Activated naive CD4-positive, alpha-beta T cell treated with anti-CD3 and anti-CD28 coated beads, Interleukin-2, amount 50 U/mL, for 72 hours (primary cell): ENCODE measurements around the gene RCOR1. TPM values are rescaled to one million over a fixed set of nuclear protein-coding genes. Genes with fewer than 3 reads are reported as not detected.

Experiments
- ATAC-seq, 2 donors: fragments of 150-1000 bp; cut with Tn5 transposase; 2 replicates each; pipeline ENCODE4 v1.10.0; 2021; ENCODE audit warnings: mild to moderate bottlenecking in 2 of 2, moderate library complexity in 2 of 2
- DNase-seq, 2 donors: peaks; one replicate each; pipeline ENCODE4 v3.0.0; 2021 to 2022; ENCODE audit warnings: low spot score in 2 of 2
- H3K27ac Mint-ChIP-seq, 2 donors: one replicate each; pipeline ENCODE4 v1.8.0; 2022; ENCODE audit warnings: mild to moderate bottlenecking in 2 of 2, mixed read lengths in 2 of 2
- H3K36me3 Mint-ChIP-seq, 2 donors: one replicate each; pipeline ENCODE4 v1.8.0; 2022; ENCODE audit warnings: mixed read lengths in 2 of 2
- H3K9me3 Mint-ChIP-seq, 2 donors: one replicate each; pipeline ENCODE4 v1.8.0; 2022; ENCODE audit warnings: mixed read lengths in 2 of 2
- total RNA-seq, 2 donors: library from RNA; stranded (reverse); gene quantifications; one replicate each; pipeline ENCODE4 v1.2.3, GENCODE V29; 2022

Gene RCOR1
- total RNA-seq, 2 donors from 2014 or later = 22.6 to 23.7 TPM

DNA sequence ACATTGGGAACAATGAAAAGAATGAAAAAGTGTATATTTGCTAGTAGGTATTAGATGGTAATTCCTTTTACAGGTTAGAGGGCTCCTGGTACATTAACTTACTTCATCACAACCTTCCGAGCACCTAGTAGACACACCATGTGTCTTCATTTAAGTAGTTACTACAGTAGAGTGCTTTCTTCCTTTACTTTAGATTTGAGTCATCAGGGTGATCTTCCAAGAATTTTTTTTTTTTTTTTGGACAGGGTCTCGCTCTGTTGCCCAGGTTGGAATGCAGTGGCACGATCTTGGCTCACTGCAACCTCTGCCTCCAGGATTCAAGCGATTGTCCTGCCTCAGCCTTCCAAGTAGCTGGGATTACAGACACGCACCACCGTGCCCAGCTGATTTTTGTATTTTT, 105.1 kb downstream of the RCOR1 start:
- peaks cover 5 to 20% of the 10 kb centered on the region in 2 donors for H3K36me3 Mint-ChIP-seq
- H3K27ac Mint-ChIP-seq = peak overlapping the region in 1 of 2 donors; percentile 36
- no peak for DNase-seq
- H3K9me3 Mint-ChIP-seq = no peaks in the 10 kb centered on the region
- no peak for ATAC-seq

GRCh38 chr14:102699416-102700110, 107.1 kb downstream of the RCOR1 start:
- ATAC-seq (no peak), DNase-seq (no peak)
- H3K36me3 Mint-ChIP-seq = peaks cover 12 to 27% of the 10 kb centered on the region in 2 donors
- peaks cover 0 to 5% of the 10 kb centered on the region in 2 donors for H3K9me3 Mint-ChIP-seq
- no peak overlapping the region for H3K27ac Mint-ChIP-seq

- Mint-ChIP-seq H3K9me3 (no peaks in the 10 kb centered on the region), H3K27ac (peak overlapping the region in 1 of 2 donors; percentile 84)
Observed at GRCh38 chr14:102708494-102708893, 116.0 kb downstream of the RCOR1 start.

DNA sequence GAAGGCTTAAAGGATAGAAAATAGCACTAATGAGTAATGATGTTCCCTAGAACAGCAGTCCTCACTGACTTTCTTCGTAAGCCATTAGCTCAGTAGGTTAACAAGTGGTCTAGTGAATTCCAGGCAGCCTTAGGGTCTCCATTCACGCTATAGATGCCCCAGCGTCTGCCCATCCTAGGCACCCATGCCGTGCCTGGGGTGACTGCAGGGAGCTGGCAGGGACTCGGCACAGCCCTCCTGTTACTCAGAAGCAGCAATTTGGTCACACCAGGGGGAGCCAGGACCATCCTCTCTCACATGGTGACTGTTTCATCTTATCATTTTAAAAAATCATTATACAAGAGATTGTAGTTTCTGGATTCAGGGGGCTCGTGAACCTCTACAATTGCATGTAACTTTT, 118.8 kb downstream of the RCOR1 start:
- Mint-ChIP-seq H3K27ac (no peak overlapping the region), H3K9me3 (no peaks in the 10 kb centered on the region), H3K36me3 (peaks cover 0 to 1% of the 10 kb centered on the region in 2 donors)
- DNase-seq (no peak), ATAC-seq (no peak)

More at GRCh38 chr14:102708494-102708893, 116.0 kb downstream of the RCOR1 start:
- H3K36me3 Mint-ChIP-seq = peaks cover 0 to 18% of the 10 kb centered on the region in 2 donors
- DNase-seq (no peak), ATAC-seq (no peak)

DNA sequence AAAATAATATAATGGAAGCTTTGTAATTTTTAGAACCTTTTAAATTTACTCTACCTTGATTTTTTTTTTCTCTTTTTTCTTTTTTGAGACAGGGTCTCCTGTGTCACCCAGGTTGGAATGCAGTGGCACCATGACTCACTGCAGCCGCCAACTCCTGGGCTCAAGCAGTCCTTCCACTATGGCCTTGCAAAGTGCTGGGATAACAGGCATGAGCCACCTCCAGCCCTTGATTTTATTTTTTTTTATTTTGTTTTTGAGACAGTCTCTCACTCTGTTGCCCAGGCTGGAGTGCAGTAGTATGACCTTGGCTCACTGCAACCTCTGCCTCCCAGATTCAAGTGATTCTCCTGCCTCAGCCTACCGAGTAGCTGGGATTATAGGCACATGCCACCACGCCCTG, 119.5 kb downstream of the RCOR1 start:
- DNase-seq (no peak), ATAC-seq (no peak)
- H3K9me3 Mint-ChIP-seq = no peaks in the 10 kb centered on the region
- H3K36me3 Mint-ChIP-seq = peaks cover 0 to under 1% of the 10 kb centered on the region in 2 donors
- no peak overlapping the region for H3K27ac Mint-ChIP-seq

DNA sequence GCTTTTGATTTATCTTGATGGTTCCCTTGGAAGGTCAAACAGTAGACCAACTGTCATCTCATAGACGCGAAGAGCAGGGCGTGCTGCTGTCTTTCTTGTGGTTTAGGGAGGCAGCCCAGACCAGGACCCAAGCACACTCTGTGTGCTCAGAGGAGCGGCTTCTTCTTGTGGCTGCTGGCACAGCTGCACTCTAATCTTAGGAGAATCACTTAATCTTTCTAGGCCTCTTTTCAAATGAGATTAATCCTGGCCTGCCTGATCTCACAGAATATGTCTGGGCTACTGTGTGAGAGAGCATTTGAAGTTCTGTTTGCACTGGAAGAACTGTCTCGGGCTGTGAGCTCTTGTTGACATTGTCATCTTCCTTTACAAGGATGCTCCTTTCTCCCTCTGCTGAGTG, 124.8 kb downstream of the RCOR1 start:
- Mint-ChIP-seq H3K27ac (peak overlapping the region in 1 of 2 donors; percentile 74), H3K9me3 (no peaks in the 10 kb centered on the region), H3K36me3 (peaks cover 7 to 29% of the 10 kb centered on the region in 2 donors)
- no peak for DNase-seq
- no peak for ATAC-seq

GRCh38 chr14:102722646-102723045, 130.2 kb downstream of the RCOR1 start:
- Mint-ChIP-seq H3K9me3 (no peaks in the 10 kb centered on the region), H3K27ac (peak overlapping the region in 1 of 2 donors; percentile 82), H3K36me3 (peaks cover 11 to 35% of the 10 kb centered on the region in 2 donors)
- ATAC-seq (no peak), DNase-seq (no peak)

DNA sequence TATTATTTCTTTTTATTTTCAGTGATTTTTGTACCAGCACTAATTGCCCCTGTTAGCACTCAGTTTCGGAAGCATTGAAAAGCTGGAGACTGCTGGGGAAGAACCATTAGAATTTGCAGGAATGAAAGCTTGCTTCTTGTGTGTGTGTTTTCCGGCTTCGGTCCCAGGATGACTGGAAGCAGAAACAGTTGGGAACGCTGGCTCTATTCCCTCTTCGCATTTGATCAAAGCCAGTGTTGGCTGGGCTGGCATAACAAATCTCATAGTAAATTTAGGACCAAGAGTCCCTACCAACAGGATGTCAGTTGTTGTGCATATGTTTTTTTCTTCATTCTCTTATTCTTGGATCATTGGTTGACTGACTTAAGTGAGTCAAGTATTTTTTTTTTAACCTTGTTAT, 131.2 kb downstream of the RCOR1 start:
- Mint-ChIP-seq H3K27ac (peak overlapping the region in 1 of 2 donors; percentile 67), H3K36me3 (peaks cover 11 to 25% of the 10 kb centered on the region in 2 donors), H3K9me3 (no peaks in the 10 kb centered on the region)
- ATAC-seq = no peak
- no peak for DNase-seq

- H3K36me3 Mint-ChIP-seq = peaks cover 11 to 14% of the 10 kb centered on the region in 2 donors
- DNase-seq (no peak), ATAC-seq (no peak)
- no peaks in the 10 kb centered on the region for H3K9me3 Mint-ChIP-seq
- H3K27ac Mint-ChIP-seq = peak overlapping the region in 1 of 2 donors; percentile 46
Observed at GRCh38 chr14:102726191-102726949, 133.9 kb downstream of the RCOR1 start.

DNA sequence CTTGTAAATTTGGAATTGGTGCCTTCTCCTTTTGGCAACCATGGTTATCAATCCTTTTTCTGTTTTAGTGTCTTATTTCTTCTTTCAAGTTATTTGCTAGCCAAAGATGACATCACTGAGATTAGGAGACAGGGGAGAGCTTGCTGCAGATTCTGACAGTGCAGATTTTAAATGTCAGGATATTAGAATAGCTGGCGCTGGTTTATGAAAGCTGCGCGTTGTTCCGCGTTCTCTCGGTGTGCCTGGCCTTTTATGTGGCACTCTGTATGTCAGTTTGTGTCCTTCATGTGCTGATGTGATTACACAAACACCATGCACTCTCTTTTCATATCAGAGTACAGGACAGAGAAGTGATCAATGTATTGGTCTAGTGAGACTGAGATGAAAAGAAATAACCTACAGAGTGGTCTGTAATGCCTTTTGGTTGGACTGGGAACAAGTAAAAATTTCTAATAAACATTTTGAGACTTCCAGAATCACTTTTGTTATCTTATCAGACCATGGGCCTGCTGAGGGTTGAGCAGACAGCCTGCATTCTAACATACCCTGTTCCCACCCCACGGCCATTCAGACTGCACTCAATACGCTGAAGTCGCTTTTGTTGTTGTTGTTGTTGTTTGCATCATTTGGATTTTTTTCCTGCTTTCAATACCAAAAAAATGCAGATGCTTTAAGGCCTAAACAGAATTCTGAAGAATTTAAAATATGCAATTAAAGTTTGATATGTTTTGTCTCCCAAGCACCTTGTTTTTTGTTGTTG, 135.1 kb downstream of the RCOR1 start:
- no peak for ATAC-seq
- DNase-seq = no peak
- no peak overlapping the region for H3K27ac Mint-ChIP-seq
- peaks cover 11 to 14% of the 10 kb centered on the region in 2 donors for H3K36me3 Mint-ChIP-seq
- no peaks in the 10 kb centered on the region for H3K9me3 Mint-ChIP-seq

- ATAC-seq (no peak), DNase-seq (no peak)
- H3K36me3 Mint-ChIP-seq = peaks cover 7 to 14% of the 10 kb centered on the region in 2 donors
- H3K27ac Mint-ChIP-seq = no peak overlapping the region
- no peaks in the 10 kb centered on the region for H3K9me3 Mint-ChIP-seq
Observed at GRCh38 chr14:102728501-102728900, 136.1 kb downstream of the RCOR1 start.

DNA sequence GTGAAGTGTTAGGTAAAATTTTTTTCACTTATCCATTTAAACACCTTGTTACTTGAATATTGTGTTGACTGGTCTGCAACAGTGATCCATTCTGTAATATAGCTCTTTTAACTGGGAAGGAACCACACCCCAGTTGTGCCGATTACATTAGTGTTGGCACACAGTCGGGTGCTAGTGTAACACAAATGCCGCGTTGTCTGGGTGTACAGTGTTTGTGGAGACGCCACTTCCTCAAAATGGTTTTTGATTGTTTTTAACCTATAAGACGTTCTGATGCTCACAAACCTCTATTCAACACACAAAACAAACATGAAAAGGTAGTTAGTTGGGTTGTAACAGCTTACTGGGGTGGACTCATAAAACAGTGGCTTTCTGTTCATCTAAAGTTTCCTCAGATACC, 136.8 kb downstream of the RCOR1 start:
- DNase-seq = no peak
- no peaks in the 10 kb centered on the region for H3K9me3 Mint-ChIP-seq
- no peak for ATAC-seq
- peaks cover 7 to 14% of the 10 kb centered on the region in 2 donors for H3K36me3 Mint-ChIP-seq
- no peak overlapping the region for H3K27ac Mint-ChIP-seq

DNA sequence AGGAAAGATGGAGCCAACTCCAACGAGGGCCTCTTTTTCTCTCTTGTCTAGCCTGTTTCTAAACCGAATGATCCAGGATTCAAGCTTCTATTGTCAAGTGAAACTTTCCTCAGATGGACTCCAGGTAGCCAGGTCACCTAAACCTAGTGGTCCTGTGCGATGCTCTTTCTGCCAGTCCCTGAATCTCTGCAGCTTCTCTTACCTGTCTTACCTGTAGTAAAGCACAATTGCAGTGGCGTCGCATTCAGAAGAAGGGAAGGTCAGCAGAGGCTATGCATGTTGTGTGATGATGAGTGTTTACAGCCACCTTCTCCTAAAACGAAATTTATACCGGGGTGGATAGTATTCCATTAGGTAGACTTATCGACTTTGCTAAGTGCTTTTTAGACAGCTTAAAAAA, 137.4 kb downstream of the RCOR1 start:
- no peak overlapping the region for H3K27ac Mint-ChIP-seq
- H3K36me3 Mint-ChIP-seq = peaks cover 7 to 11% of the 10 kb centered on the region in 2 donors
- no peaks in the 10 kb centered on the region for H3K9me3 Mint-ChIP-seq
- DNase-seq (no peak), ATAC-seq (no peak)

DNA sequence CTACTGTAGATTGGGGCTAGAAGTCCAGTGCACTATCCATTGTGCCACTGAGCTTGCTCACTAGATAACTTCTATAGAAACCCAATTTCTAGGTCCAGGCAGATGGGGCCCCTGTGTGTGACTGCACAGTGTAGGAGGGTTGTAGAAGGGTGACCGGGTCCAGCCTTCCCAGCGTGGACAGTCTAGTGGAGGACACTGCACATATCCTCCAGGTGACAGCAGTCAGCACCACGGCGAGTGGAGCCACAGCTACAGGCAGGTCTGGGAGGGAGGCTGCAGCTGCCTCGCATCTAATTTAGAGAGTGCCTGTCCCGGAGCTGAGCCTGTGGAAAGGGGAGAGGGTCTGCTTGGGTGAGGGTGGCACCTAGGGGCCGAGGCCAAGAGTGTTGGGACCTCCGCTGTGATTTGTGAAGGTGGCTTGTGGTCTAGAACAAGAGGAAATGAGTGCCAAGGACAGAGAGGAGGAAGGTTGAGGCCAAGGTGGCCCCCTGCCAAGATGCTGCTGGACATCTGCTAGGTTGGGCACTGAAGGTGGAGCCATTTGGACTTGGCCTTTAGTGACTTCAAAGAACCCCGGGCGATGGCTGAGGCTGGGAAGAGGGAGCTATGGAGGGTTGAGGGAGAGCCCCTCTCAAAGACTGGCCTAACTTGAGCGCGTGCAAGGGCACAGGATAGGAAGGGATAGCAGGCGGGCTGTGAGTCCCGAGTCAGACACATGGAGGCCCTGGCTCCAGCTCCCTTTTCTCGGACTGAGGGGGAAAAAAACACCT, 138.8 kb downstream of the RCOR1 start:
- no peak for ATAC-seq
- no peak for DNase-seq
- Mint-ChIP-seq H3K36me3 (peaks cover 6% of the 10 kb centered on the region in 2 donors), H3K9me3 (no peaks in the 10 kb centered on the region), H3K27ac (peak overlapping the region; percentile 65 to 76)

DNA sequence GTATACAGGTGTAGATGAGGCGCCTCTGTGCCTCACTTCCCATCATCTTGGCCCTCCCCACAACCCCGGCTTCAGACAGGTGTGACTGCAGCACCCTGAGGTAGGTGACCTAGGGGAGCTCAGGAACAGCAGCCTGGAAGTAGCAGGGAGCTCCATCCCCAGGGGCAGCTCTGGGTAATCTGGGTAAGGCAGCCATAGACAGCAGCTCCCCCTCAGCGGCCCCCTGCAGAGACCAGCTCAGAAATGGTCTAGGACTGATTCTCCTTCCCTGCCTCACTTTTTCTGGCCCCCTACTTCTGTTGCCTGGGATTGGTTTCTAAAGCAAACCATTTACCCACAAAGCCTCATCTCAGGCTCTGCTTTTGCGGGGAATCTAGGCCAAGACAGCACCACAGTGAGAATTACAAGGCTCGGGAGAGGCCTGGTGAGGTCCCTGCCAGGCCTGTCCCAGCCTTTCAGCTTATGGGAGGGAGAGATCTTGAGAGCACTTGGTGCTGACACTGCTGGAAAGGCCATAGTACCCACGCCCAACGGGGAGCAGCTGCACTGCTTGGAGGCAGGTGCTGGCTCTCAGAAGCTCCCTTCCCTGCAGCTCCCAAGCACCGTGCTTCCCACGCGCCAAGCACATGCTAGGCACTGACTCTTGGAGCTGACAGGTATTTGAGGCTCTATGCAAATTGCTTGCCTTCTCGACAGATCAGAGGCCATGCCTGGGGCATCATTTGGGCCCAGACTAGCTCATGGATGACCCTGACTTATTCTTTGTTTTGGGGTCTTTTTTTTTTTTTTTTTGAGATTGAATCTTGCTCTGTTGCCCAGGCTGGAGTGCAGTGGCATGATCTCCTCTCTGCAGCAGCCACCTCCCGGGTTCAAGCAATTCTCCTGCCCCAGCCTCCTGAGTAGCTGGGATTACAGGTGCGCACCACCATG, 139.7 kb downstream of the RCOR1 start:
- DNase-seq (no peak), ATAC-seq (no peak)
- no peaks in the 10 kb centered on the region for H3K36me3 Mint-ChIP-seq
- peak overlapping the region in 1 of 2 donors; percentile 14 for H3K27ac Mint-ChIP-seq
- no peaks in the 10 kb centered on the region for H3K9me3 Mint-ChIP-seq
